Stimulated activated CD4-positive, alpha-beta T cell treated with anti-CD3 and anti-CD28 coated beads, Interleukin-15, amount 100 ng/mL, for 24 hours (primary cell): ENCODE data around the gene SYDE2.
A peak's percentile ranks its signal among the peaks of the same experiment; 100 is the strongest.
"Not testable (repeated sequence)": the region's sequence is repeated elsewhere in the genome, so short reads cannot be mapped to it uniquely, and the experiment has no call there.

ENCODE experiments used
- DNase-seq: peaks from one replicate; pipeline ENCODE4 v3.0.0-alpha.2; 2020

Gene SYDE2

DNA sequence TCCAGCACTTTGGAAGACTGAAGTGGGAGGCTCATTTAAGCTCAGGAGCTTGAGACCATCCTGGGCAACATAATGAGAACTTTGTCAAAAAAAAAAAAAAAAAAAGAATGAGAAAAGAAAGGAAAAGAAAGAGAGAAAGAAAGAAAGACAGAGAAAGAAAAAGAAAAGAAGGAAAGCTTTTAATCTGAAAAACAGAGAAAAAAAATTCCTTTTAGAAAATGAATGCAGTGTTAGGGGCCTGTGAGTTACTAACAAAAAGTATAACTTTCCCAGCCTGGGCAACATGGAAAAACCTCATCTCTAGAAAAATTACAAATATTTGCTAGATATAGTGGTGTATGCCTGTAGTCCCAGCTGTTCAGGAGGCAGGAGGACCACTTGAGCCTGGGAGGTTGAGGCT, 15.9 kb upstream of the SYDE2 start:
- DNase-seq, result no peak

- DNase-seq, result no peak
These were observed 13.8 kb upstream of the SYDE2 start for GRCh38 chr1:85214654-85215053.

GRCh38 chr1:85208488-85208887, 7.7 kb upstream of the SYDE2 start:
- no peak for DNase-seq

- DNase-seq, result no peak
These were observed 2.9 kb upstream of the SYDE2 start for GRCh38 chr1:85203573-85204171.

DNA sequence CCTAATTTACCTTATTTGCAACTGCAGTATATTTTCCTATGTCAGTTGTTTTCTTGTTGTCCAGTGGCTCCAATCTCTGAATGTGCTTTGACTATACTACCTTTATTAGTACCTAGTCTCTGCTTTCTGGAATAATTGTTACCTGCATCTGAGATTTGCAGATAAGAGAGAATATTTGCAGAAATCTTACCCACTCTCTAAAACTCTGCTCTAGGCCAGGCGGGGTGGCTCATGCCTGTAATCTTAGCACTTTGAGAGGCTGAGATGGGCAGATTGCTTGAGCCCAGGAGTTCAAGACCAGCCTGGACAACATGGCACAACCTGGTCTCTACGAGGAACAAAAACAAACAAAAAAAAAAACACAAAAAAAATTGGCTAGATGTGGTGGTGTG, 2.0 kb upstream of the SYDE2 start:
- DNase-seq, result no peak

DNA sequence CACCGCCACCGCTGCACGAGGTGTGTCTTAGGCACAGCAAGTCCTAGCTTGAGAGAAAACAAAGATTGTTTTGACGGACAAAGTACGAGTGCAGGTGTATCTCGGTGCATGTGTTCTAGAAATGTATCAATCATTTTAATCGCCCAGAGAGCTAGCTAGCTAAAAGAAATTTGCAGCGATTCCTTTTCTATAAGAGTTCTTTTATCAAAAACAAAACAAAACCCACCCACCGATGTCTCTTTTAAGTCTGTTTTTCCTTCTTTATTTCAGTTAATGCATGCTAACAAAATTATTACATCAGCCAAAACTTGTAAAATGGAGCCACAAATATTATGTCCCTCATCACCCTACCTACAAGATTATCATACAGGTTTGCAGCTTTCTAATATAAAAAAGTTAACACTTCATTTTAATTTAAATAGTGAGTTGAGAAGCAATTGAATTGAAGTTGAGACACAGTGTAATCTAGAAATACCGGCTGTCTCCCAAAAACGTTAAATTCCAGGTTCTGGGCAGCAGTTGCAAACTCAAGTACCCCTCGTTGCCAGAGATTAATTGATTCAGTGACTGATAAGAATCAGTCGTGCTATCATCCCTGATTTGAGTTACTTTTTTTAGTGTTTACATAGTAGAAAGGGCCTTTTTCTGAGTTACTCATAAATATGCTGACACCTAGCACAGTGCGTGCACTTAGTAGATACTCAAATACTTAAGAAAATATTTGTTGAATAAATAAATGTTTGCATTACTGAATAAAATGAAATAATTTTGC, 1.5 kb upstream of the SYDE2 start:
- DNase-seq, result no peak

- peak; percentile 77 for DNase-seq
These were observed 700 bp upstream of the SYDE2 start for GRCh38 chr1:85201340-85202091.

DNA sequence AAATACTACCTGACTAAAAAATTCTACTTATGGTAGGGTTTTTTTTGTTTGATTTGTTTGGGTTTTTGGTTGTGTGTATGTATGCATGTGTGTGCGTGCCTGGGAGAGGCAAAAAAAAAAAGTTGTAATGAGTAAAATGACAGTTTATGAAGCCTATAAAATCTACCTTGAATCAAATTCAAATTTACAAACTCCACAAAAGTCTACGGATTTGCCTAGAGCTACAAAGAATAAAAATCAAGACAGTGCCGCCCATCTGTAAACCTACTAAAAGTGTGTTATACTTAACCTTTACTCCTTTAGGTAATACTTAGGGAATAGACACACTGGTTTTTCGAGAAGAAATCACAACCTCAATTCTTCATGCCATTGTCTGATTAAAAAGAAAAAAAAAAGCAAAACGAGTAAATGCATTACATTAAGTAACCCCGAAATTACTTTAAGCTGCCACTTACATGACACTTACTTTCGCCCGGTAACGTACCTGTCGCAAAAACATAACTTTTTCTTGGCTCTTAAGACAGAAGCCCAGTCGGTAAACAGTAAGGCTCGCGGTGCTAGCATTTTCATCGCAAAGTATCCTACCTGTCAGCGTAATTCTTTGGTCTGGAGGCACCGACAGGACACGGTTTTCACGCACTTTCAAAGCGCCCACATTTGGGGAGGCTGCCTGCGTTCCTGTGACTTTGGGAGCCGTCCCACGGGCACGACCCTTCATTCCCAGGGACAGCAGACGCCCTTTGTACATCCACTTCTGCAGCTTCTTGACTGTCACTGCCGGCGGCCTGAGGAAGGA, 951 bp downstream of the SYDE2 start:
- DNase-seq, result no peak

- DNase-seq, result no peak
These were observed 2.0 kb downstream of the SYDE2 start for GRCh38 chr1:85198864-85199263.

GRCh38 chr1:85196358-85196757, 4.5 kb downstream of the SYDE2 start:
- DNase-seq, result no peak

GRCh38 chr1:85195703-85196102, 5.1 kb downstream of the SYDE2 start:
- DNase-seq, result no peak

DNA sequence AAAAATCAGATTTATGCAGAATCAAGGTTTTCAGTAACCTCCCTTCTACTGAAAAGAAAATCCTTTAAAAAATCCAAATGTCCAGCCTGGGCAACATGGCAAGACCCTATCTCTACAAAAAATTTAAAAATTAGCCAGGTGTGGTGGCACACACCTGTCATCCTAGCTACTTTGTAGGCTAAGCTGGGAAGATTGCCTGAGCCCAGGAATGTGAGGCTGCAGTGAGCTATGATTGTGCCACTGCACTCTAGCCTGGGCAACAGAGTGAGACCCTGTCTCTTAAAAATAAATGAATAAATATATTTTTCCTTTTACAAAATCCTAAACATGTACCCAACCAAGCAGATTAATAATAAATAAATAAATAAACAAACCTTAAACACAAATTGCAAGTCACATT, 8.7 kb downstream of the SYDE2 start:
- not testable (repeated sequence) for DNase-seq

DNA sequence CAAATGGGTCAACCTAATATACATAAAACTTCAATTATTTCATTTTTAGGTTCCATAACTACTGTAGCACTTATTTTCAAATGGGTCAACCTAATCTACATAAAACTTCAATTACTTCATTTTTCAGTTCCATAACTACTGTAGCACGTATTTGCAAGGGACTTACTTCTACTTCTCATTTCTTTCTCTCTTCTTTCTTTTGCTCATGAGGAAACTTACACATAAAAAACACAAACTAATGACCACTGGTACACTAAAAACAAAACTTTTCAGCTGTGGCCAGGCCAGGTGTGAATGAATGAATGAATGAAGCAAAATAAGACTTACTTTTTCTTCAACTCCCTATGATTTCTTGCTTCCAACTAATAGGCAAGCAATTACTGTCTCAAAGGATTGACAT, 11.7 kb downstream of the SYDE2 start:
- DNase-seq, result no peak

DNA sequence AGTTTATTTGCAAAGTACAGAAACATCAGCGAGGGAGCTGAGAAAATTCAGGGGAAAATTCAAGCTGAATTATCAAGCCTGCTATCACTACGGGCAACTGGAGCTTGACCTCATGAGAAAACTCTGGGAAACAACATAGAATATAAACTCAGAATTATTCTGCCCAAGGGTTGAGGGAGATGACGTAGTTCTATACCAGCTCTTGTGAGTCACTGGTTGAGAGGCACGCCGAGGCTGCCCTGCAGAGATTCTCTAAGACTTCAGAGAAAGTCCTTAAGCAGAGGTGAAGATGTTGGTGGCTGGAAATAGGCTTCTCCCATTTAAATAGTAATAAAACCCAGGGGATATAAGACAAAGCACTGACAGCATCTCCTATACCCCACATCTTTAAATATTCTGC, 12.3 kb downstream of the SYDE2 start:
- DNase-seq, result no peak

DNA sequence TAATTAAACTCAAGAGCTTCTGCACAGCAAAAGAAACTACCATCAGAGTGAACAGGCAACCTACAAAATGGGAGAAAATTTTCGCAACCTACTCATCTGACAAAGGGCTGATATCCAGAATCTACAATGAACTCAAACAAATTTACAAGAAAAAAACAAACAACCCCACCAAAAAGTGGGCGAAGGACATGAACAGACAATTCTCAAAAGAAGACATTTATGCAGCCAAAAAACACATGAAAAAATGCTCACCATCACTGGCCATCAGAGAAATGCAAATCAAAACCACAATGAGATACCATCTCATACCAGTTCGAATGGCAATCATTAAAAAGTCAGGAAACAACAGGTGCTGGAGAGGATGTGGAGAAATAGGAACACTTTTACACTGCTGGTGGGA, 13.8 kb downstream of the SYDE2 start:
- DNase-seq, result not testable (repeated sequence)

DNA sequence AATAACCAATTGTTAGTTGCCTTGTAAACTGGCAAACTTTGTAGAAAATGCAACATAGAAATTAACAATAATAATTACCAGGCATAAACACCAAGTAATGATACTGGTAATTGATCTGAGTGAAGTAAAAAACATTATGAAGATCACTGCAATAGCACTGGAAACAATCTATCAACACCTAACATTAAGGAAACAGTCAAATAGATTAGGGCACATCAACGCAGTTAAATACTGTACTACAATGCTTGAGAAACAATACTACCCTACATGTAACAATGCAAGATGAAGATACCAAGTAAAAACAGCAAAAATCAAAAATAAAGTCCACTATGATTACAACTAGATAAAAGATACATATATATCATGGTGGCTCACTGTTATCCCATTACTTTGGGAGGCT, 16.6 kb downstream of the SYDE2 start:
- no peak for DNase-seq

DNA sequence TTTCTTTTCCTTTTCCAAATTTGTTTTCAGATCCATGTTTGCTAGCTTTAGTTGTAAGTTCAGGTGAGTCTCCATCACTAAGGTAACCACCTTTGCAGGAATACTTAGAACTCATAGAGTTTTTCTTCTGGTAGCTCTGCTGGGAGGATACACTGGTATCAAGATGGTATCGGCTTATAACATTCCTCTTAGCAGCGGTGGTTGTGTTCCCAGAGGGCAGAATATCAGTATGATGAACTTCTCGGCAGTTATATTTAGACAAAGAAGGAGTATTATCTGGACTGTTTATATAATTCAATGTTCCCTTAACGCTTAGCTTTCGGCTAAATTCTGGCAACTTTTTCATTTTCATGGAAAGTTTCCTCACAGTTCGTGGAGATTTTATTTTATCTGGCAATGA, 18.1 kb downstream of the SYDE2 start:
- DNase-seq, result no peak

DNA sequence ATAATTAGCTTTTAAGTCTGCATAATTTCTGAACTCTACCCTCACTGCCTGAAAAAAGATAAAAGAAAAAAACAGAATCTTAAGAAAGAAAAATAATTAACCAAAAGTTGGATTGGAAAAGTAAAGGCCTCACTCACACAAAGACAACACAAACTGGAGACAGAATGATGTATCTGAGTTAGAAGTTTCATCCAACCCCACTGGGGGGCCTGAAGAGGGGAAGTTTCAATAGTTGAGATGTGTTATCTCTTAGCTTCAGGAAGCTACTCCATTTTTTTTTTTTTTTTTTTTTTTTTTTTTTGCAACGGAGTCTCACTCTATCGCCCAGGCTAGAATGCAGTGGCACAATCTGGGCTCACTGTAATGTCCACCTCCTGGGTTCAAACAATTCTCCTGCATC, 19.9 kb downstream of the SYDE2 start:
- DNase-seq, result no peak

- no peak for DNase-seq
These were observed 21.3 kb downstream of the SYDE2 start for GRCh38 chr1:85179522-85179921.

- no peak for DNase-seq
These were observed 22.4 kb downstream of the SYDE2 start for GRCh38 chr1:85178396-85178795.

GRCh38 chr1:85174503-85174902, 26.3 kb downstream of the SYDE2 start:
- DNase-seq, result no peak

DNA sequence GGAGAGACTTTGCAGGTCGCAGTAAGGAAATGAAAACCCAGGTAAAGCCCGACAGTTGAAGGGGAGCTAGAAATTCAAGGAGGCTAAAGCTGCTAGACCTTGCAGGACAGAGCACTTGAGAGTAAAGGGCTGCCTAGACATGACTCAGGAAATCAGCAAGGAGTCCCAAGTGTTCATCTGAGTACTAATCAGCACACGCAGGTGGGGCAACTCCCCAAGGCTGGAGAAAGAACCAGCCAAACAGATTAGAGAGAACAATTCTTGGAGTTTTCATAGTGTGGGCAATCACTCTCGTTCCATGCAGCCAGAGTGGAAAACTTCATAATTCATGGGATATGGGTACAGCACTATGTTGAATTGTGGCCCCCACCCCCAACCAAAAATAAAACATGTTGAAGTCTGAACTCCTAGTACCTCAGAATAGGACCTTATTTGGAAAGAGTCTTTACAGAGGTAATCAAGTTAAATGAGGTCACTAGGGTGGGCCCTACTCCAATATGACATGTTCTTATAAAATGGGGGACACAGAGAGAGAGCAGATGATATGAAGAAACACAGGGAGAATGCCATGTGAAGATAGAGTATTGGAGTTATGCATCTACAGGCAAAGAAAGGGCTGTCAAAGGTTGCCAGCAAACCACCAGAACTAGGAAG, 28.0 kb downstream of the SYDE2 start:
- DNase-seq, result no peak

DNA sequence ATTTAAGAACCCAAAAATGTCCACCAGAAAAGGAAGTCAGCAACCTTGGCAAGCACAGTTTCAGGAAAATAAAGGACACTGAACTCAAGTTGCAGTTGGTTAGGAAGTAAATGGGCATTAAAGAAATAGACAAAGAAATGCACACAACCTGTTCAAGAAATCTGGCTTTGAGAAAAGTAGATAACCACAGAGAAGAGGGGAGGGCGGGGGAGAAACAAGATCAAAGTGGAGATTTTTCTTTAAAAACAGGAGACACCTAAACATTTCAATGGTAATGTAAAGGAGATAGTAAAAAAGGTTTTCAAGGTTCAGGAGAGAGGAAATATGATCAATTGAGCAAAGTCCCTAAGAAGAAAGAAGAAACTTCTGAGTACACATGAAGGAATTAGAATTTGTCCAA, 29.1 kb downstream of the SYDE2 start:
- no peak for DNase-seq
